ENCODE data around the gene ELP4.
"Not testable (repeated sequence)": the region's sequence is repeated elsewhere in the genome, so short reads cannot be mapped to it uniquely, and the experiment has no call there.

The ELP4 gene

GRCh38 chr11:31649129-31649966 is 139.8 kb downstream of the ELP4 start:
- DNase-seq = no peak

- no peak for DNase-seq
Measured at GRCh38 chr11:31651208-31651607, 141.6 kb downstream of the ELP4 start.

DNA sequence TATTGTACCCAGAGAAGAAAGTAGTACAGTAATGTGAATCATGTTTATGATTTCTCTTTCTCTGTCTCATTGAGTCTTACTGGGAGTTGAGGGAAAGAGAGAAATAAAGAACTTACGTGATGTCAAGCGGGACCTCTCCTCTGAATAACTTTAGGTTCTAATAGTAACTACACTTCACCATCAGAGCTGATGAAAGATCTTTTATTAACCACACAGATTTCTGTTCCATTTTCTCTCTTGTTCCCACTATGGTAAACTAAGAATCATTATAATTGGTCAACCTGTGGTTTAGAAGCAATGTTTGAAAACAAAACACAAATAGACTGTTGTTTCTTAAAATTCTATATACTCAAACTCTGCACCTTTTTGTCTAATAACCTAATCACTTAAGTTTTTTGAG is 142.3 kb downstream of the ELP4 start:
- DNase-seq = no peak

DNA sequence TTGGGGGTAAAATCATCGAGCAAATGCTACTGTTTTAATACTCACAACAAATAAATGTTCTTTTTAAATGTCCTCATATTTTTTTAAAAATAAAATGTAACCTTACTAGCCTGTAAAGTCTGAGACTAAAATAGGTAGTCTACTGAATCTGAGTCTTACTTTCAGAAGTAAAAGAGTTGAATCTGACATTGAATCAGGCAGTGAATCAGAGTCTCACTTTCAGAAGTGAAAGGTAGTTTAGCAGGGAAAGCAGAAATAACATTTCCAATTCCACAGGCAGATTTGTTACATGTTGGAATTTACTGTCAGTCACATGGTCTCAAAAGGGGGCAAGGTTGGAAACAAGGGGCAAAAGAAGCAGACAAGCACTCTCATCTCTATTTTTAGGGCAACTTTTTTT is 143.0 kb downstream of the ELP4 start:
- DNase-seq = no peak

DNA sequence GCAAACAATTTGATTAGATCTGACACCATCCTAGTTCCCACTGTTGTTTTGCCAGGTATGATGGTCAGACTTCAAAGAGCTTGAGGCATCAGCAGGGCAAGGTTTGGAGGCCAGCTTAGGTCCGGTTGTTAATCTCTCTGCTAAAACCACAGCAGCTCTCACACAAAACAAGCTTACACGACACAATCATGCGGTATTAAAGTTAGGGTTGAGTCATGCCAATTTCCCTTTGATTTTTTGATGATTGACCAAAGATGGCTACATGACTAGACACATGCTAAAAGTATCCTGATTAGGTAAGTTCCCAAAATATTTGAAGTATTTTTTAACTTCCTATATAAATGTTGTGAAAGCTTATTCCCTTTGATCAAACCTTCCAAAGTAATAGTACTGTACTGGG is 145.9 kb downstream of the ELP4 start:
- no peak for DNase-seq

GRCh38 chr11:31656051-31656450 is 146.5 kb downstream of the ELP4 start:
- no peak for DNase-seq

- DNase-seq = no peak
Measured at GRCh38 chr11:31657091-31657490, 147.5 kb downstream of the ELP4 start.

DNA sequence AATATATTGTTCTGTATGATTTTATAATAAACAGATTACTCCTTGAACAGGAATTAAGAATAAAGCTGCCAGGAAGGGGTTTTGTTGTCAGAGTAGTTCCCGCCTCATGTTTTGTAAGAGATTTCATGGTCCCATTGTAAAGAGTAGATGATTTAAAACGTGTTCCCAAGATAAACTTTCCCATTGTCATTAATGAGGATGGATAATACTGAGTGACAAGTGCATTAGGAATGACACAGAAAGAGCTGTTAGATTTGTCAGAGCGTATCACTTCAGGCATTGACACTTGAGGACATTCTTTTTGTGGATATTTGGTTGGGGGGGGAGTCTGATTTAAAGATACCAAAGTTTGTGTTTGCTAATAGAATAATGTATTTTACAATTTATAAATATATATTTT is 154.6 kb downstream of the ELP4 start:
- no peak for DNase-seq

DNA sequence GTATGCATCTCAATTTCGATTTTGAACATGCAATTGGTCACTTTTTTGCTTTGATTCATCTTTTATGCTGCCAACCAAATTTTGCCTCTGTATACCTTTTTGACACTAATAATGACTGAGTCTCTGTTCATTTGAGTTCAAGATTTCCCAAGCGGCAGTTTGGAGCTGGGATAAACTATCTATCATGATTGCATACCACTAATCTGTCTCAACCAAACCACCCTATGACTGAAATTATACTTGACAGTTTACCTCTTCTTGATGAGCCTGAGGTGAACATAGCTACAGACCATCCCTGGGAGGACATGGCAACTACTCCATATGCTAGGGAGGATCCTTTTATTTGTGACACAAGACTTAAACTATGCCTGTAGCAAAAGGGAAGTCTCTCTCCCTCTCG is 155.4 kb downstream of the ELP4 start:
- no peak for DNase-seq

GRCh38 chr11:31671681-31672080 is 162.1 kb downstream of the ELP4 start:
- DNase-seq = no peak

- not testable (repeated sequence) for DNase-seq
Measured at GRCh38 chr11:31673108-31673507, 163.5 kb downstream of the ELP4 start.

DNA sequence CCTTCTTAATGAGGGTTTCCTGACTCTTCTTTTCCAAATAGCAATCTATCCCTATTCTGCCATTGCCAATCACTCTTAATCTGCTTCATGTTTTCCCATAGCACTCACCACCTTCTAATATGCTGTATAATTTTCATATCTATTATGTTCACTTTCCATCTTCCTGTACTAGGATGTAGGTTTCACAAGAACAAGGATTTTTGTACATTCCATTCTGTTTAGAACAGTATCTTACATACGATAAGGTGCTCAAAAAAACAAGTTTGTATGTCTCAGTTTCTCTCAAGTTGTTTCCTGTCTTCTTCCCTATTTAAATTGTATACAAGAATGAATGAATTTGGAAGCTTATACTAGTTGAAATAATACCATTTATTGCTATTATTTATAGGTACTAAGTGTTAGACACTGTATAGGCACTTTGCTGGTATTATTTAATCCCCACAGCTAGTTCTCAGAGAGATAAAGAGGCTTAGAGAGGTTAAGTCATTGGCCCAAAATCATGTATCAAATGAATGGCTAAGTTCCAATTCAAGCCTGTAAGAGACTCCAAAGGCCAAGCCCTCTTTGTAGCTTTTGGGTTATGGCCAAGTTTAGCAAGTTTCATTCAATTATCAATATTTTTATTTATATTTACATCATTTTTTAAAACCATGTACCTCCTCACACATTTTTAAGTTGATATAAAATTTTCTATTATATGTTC is 166.9 kb downstream of the ELP4 start:
- no peak for DNase-seq

- DNase-seq = no peak
Measured at GRCh38 chr11:31680770-31681169, 171.2 kb downstream of the ELP4 start.

GRCh38 chr11:31687256-31687655 is 177.7 kb downstream of the ELP4 start:
- DNase-seq = no peak

DNA sequence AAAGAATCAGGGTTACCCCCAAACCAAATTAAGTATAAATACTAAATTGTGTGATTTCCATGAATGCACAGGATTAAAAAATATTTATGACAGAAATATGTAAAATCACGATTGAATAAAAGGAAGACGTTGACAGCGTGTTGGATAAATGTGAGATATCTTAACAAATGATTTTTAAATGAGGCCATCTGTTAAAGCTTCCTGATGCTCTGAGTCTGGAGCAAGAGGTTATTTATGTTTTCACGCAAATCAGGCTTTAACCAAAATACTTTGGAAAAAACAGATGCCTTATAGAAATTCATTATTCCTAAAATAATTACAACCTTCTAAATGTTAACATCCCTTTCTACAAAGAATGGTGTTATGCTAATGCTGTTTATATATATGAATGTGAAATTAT is 178.3 kb downstream of the ELP4 start:
- no peak for DNase-seq

GRCh38 chr11:31689559-31689958 is 180.0 kb downstream of the ELP4 start:
- no peak for DNase-seq

DNA sequence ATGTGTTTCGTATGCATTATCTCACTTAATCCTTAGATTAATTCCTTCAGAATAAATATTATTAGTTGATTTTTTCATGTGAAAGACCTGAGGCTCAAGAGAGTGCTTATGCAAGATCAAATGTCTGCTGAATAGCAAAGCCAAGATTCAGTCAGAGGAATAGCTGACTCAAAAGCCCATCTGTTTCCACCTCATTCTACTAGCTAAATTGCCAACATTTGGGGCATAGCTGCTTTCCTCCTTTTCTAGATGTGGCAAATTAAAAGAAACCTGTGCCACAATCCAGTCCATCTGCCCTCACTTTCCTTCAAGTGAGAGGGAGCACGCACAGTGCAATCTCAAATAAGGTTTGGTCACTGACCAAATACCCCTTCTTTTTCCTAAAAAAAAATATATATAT is 180.5 kb downstream of the ELP4 start:
- DNase-seq = no peak

- no peak for DNase-seq
Measured at GRCh38 chr11:31690516-31690915, 180.9 kb downstream of the ELP4 start.

GRCh38 chr11:31692466-31692865 is 182.9 kb downstream of the ELP4 start:
- no peak for DNase-seq

DNA sequence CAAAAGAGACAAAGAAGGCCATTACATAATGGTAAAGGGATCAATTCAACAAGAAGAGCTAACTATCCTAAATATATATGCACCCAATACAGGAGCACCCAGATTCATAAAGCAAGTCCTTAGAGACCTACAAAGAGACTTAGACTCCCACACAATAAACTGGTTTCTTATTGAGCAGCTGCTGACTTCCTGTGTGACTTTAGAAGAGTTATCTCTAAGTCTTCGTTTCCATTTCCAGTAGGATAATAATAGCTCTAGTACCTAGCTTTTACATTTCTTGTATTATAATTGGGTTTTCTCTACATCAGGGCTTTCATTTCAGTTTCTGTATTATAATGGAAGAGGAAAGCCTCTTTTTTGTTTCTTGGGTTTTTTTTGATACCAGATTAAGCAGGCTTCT is 187.5 kb downstream of the ELP4 start:
- not testable (repeated sequence) for DNase-seq

GRCh38 chr11:31699066-31699465 is 189.5 kb downstream of the ELP4 start:
- DNase-seq = no peak

DNA sequence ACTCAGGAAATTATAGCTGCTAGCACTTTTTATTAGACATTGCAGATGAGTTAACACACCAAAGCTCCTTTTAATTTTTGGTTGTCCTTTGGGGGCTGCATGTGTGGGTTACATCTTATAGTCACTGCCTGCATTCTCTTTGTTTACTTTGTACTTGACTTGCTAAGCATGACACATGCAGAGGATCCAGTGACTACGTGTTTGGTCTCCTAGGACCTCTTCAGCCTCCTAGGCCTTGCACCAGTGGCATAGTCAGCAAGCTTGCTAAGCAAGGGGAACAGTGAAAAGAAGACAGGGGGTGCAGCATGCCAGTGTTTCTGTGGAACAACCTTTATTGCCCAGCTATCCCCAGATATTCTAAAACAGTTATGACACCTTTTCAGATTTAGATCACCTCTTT is 193.4 kb downstream of the ELP4 start:
- DNase-seq = no peak

GRCh38 chr11:31706357-31706756 is 196.8 kb downstream of the ELP4 start:
- no peak for DNase-seq

DNA sequence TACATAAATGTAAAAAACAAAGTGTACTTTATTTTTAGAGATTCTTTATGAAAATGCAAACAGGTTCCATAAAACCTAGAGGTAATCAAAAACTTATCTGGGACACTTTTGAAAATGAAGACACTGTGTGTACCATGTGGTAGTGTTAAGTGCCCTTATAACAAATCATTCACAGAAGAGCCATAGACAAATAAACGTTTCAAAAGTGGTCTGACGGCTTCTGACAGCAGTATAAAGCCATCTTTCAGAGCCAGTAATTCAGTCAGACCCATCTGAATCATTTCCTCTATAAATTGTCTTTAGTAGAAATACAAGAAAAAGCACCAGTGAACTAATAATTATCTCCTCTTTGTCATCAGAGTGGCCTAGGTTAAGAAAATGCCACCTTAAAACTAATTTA is 201.6 kb downstream of the ELP4 start:
- DNase-seq = no peak

DNA sequence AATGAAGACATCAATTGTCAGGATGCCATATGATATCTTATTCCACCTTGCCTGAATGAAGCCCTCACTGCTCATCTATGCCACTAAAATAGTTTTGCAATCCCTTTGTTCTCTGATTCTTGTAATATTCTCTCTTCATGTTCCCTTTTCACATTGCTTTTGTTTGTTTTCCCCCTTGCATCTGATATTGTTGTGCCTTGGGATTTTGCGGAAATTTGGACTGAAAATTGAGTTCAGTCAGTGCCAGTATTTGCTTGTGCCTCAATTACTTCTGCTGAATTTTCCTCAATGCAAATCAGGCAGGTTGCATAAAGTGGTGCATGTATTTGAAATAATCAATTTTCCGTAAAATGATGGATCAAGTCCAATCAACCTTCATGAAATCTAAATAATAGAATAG is 203.3 kb downstream of the ELP4 start:
- DNase-seq = no peak
